ENCODE measurements around the gene PLEK. TPM values are rescaled to one million over a fixed set of nuclear protein-coding genes. Genes with fewer than 3 reads are reported as not detected.

Gene PLEK
- polyA plus RNA-seq, 1 donor from 2014 or later = 0.07 TPM

- Histone ChIP-seq H3K27ac (ENCODE audit: low read length) (no peak overlapping the region), H3F3A (ENCODE audit: insufficient read depth, low read length, poor library complexity, severe bottlenecking) (no peaks in the 10 kb centered on the region), H3K4me2 (ENCODE audit: low read length) (no peak overlapping the region), H3K36me3 (ENCODE audit: insufficient read depth, low read length) (no peaks in the 10 kb centered on the region), H2AFZ (ENCODE audit: low read depth, low read length) (no peak overlapping the region), H3K4me3 (ENCODE audit: low read length) (no peak overlapping the region), H4K20me1 (ENCODE audit: insufficient read depth) (no peaks in the 10 kb centered on the region), H3K79me2 (replicated peaks; ENCODE audit: insufficient read depth, low read length) (no peaks in the 10 kb centered on the region), H3K9ac (ENCODE audit: low read length) (no peak overlapping the region), H3K27me3 (ENCODE audit: insufficient read depth, low read depth, low read length) (no peaks in the 10 kb centered on the region), H3K9me3 (ENCODE audit: low read length) (no peaks in the 10 kb centered on the region), H3K9me2 (ENCODE audit: insufficient read depth, low read length) (no peaks in the 10 kb centered on the region)
- no peak for TF ChIP-seq TAF1 (IDR thresholded peaks at IDR 0.05; ENCODE audit: low read depth)
- no peak for TF ChIP-seq EZH2 (IDR thresholded peaks at IDR 0.05; ENCODE audit: borderline replicate concordance, insufficient read depth, low read length, poor library complexity, severe bottlenecking)
- TF ChIP-seq RAD21 (conservative IDR thresholded peaks at IDR 0.05) = peak; percentile 46
- TF ChIP-seq, protein P1, sequence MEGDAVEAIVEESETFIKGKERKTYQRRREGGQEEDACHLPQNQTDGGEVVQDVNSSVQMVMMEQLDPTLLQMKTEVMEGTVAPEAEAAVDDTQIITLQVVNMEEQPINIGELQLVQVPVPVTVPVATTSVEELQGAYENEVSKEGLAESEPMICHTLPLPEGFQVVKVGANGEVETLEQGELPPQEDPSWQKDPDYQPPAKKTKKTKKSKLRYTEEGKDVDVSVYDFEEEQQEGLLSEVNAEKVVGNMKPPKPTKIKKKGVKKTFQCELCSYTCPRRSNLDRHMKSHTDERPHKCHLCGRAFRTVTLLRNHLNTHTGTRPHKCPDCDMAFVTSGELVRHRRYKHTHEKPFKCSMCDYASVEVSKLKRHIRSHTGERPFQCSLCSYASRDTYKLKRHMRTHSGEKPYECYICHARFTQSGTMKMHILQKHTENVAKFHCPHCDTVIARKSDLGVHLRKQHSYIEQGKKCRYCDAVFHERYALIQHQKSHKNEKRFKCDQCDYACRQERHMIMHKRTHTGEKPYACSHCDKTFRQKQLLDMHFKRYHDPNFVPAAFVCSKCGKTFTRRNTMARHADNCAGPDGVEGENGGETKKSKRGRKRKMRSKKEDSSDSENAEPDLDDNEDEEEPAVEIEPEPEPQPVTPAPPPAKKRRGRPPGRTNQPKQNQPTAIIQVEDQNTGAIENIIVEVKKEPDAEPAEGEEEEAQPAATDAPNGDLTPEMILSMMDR (IDR thresholded peaks at IDR 0.05; ENCODE audit: poor library complexity, severe bottlenecking) = peak; percentile 59
- TF ChIP-seq POLR2AphosphoS5 (IDR thresholded peaks at IDR 0.05) = no peak
- peak; percentile 56 for TF ChIP-seq SMC3 (conservative IDR thresholded peaks at IDR 0.05; ENCODE audit: poor library complexity)
Measured at GRCh38 chr2:68362069-68362468, 3.0 kb upstream of the PLEK start.

GRCh38 chr2:68362749-68363148 lies 2.3 kb upstream of the PLEK start:
- Histone ChIP-seq H3K9ac (ENCODE audit: low read length) (no peak overlapping the region), H3K27ac (ENCODE audit: low read length) (no peak overlapping the region), H3K79me2 (replicated peaks; ENCODE audit: insufficient read depth, low read length) (no peaks in the 10 kb centered on the region), H4K20me1 (ENCODE audit: insufficient read depth) (no peaks in the 10 kb centered on the region), H3K36me3 (ENCODE audit: insufficient read depth, low read length) (no peaks in the 10 kb centered on the region), H3F3A (ENCODE audit: insufficient read depth, low read length, poor library complexity, severe bottlenecking) (no peaks in the 10 kb centered on the region), H3K9me3 (ENCODE audit: low read length) (no peaks in the 10 kb centered on the region), H3K9me2 (ENCODE audit: insufficient read depth, low read length) (no peaks in the 10 kb centered on the region), H2AFZ (ENCODE audit: low read depth, low read length) (no peak overlapping the region), H3K4me3 (ENCODE audit: low read length) (no peak overlapping the region), H3K27me3 (ENCODE audit: insufficient read depth, low read depth, low read length) (no peaks in the 10 kb centered on the region), H3K4me2 (ENCODE audit: low read length) (no peak overlapping the region)
- TF ChIP-seq EP300 (conservative IDR thresholded peaks at IDR 0.05; ENCODE audit: poor library complexity, severe bottlenecking) = no peak

DNA sequence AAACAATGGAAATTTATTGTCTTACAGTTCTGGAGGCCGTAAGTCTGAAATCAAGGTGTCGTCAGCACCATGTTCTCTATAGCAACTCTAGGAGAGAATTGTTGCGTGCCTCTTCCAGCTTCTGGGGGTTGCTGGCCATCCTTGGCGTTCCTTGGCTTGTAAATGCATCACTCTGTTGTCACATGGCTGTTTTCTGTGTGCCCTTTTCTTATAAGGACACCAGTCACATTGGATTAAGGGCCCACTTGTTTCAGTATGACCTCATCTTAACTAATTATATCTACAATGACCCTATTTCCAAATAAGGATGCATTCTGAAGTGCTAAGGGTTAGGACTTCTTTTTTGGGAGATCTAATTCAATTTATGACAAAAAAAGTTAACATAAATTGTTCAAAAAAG lies 1.4 kb upstream of the PLEK start:
- no peaks in the 10 kb centered on the region for H3F3A ChIP-seq (ENCODE audit: insufficient read depth, low read length, poor library complexity, severe bottlenecking)
- no peak for TF ChIP-seq EZH2 (IDR thresholded peaks at IDR 0.05; ENCODE audit: borderline replicate concordance, insufficient read depth, low read length, poor library complexity, severe bottlenecking)
- TF ChIP-seq POLR2AphosphoS5 (IDR thresholded peaks at IDR 0.05) = no peak
- no peak for TF ChIP-seq REST (IDR thresholded peaks at IDR 0.05; ENCODE audit: borderline replicate concordance)
- no peak for TF ChIP-seq RAD21 (conservative IDR thresholded peaks at IDR 0.05)
- TF ChIP-seq TAF1 (IDR thresholded peaks at IDR 0.05; ENCODE audit: low read depth) = no peak
- TF ChIP-seq SMC3 (conservative IDR thresholded peaks at IDR 0.05; ENCODE audit: poor library complexity) = no peak
- TF ChIP-seq MXI1 (conservative IDR thresholded peaks at IDR 0.05; ENCODE audit: poor library complexity, severe bottlenecking) = no peak
- no peak for TF ChIP-seq EP300 (conservative IDR thresholded peaks at IDR 0.05; ENCODE audit: poor library complexity, severe bottlenecking)
- TF ChIP-seq, protein P1 (IDR thresholded peaks at IDR 0.05; ENCODE audit: poor library complexity, severe bottlenecking) = no peak
- H3K9me3 ChIP-seq (ENCODE audit: low read length) = no peaks in the 10 kb centered on the region
- no peaks in the 10 kb centered on the region for H3K79me2 ChIP-seq (replicated peaks; ENCODE audit: insufficient read depth, low read length)
- H2AFZ ChIP-seq (ENCODE audit: low read depth, low read length) = no peak overlapping the region
- H3K4me3 ChIP-seq (ENCODE audit: low read length) = no peak overlapping the region
- H3K27ac ChIP-seq (ENCODE audit: low read length) = no peak overlapping the region
- no peaks in the 10 kb centered on the region for H4K20me1 ChIP-seq (ENCODE audit: insufficient read depth)
- no peaks in the 10 kb centered on the region for H3K27me3 ChIP-seq (ENCODE audit: insufficient read depth, low read depth, low read length)
- no peaks in the 10 kb centered on the region for H3K36me3 ChIP-seq (ENCODE audit: insufficient read depth, low read length)
- H3K9ac ChIP-seq (ENCODE audit: low read length) = no peak overlapping the region
- H3K9me2 ChIP-seq (ENCODE audit: insufficient read depth, low read length) = no peaks in the 10 kb centered on the region
- H3K4me2 ChIP-seq (ENCODE audit: low read length) = no peak overlapping the region
